GM12873 (cell line): ENCODE measurements around the gene NEXMIF.

Experiments used
- CTCF ChIP-seq: IDR thresholded peaks from 2 replicates; pipeline ENCODE4 v1.5.1; 2012; ENCODE audit warnings: low read depth, mild to moderate bottlenecking, moderate library complexity, low read length, control low read depth; ENCODE audit not compliant: insufficient read depth; ENCODE audit errors: missing control alignments

Gene NEXMIF

GRCh38 chrX:74781507-74782034, 143.7 kb downstream of the NEXMIF start:
- TF ChIP-seq CTCF: no peak

GRCh38 chrX:74779175-74779574, 146.1 kb downstream of the NEXMIF start:
- TF ChIP-seq CTCF: no peak

GRCh38 chrX:74774988-74775387, 150.3 kb downstream of the NEXMIF start:
- TF ChIP-seq CTCF: no peak

- no peak for TF ChIP-seq CTCF
Observed at GRCh38 chrX:74736450-74736849, 188.8 kb downstream of the NEXMIF start.

- TF ChIP-seq CTCF: no peak
Observed at GRCh38 chrX:74705269-74705668, 220.0 kb downstream of the NEXMIF start.

GRCh38 chrX:74684466-74684865, 240.8 kb downstream of the NEXMIF start:
- TF ChIP-seq CTCF: no peak
